ENCODE measurements around the gene ZDHHC12. TPM values are rescaled to one million over a fixed set of nuclear protein-coding genes. Genes with fewer than 3 reads are reported as not detected.

Gene ZDHHC12
- total and polyA plus RNA-seq, 10 of the 15 experiments (the other 5 are each of a cell fraction or from before 2014, with no cell fraction given): 0.95 to 146 (median 49.9) TPM

DNA sequence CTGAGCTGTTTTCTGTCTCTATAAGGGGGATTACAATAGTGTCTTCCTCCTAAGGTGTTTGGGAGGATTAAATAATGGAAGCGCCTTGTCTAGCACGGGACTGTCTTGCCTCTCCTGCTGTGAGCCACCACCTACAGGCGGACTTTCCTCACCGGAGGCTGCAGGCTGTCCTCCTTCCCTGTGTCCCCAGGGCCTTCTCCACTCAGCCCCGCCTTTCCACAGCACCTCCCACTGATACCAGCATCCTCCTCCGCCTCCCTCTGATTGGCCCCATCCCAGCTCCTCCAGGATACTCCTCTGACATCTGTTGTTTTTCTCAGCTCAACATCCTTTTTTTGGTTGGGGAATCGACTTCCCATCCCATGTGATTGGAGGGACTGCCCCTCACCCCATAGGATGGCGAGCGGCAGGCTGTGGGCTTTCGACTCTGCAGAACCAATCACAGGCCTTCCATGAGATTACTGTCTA is 851 bp upstream of the ZDHHC12 start (continued):
- TF ChIP-seq SREBF1 (IDR thresholded peaks at IDR 0.05; ENCODE audit: low read length) (no peak), MEF2A (IDR thresholded peaks at IDR 0.05; ENCODE audit: insufficient read depth, low read depth, low read length) (no peak), ZNF217 (IDR thresholded peaks at IDR 0.05) (peak; percentile 5; the same call in 1 of the 2 replicates), TCF7 (IDR thresholded peaks at IDR 0.05; ENCODE audit: borderline replicate concordance) (no peak), ZNF687 (IDR thresholded peaks at IDR 0.05) (no peak), SUPT20H (IDR thresholded peaks at IDR 0.05; ENCODE audit: borderline replicate concordance, control insufficient read depth, low read depth, low read length) (no peak), EZH2 (IDR thresholded peaks at IDR 0.05; ENCODE audit: borderline replicate concordance, control insufficient read depth, low read depth, low read length) (no peak), SMAD5 (IDR thresholded peaks at IDR 0.05; ENCODE audit: low read depth) (no peak), USF1 (IDR thresholded peaks at IDR 0.05; ENCODE audit: borderline replicate concordance, extremely low read length, insufficient read depth, low read depth, low read length) (no peak), RFX5 (IDR thresholded peaks at IDR 0.05; ENCODE audit: low read depth, low read length) (no peak), NFYA (IDR thresholded peaks at IDR 0.05; ENCODE audit: borderline replicate concordance, low read depth, low read length) (no peak), ZNF622 (IDR thresholded peaks at IDR 0.05) (no peak), FOXM1 (IDR thresholded peaks at IDR 0.05; ENCODE audit: low read depth, low read length) (no peak), NFXL1 (IDR thresholded peaks at IDR 0.05; ENCODE audit: borderline replicate concordance) (no peak), E2F8 (IDR thresholded peaks at IDR 0.05; ENCODE audit: low read depth, partially characterized antibody) (no peak), BCL11A (IDR thresholded peaks at IDR 0.05; ENCODE audit: low read depth, low read length) (no peak), EP300 (IDR thresholded peaks at IDR 0.05; ENCODE audit: borderline replicate concordance in 1 of 2, control insufficient read depth in 1 of 2, low read depth in 2 of 2, low read length in 2 of 2) (no peak), CREM (IDR thresholded peaks at IDR 0.05; ENCODE audit: low read depth) (no peak), HCFC1 (IDR thresholded peaks at IDR 0.05; ENCODE audit: low read length) (no peak), DPF2 (IDR thresholded peaks at IDR 0.05) (0 out of 2 replicates have a peak, but pooled peaks have one; percentile 4), NFYB (IDR thresholded peaks at IDR 0.05; ENCODE audit: insufficient read depth, low read depth, low read length) (peak; percentile 72), ZBED1 (IDR thresholded peaks at IDR 0.05; ENCODE audit: borderline replicate concordance) (no peak), SMARCA5 (IDR thresholded peaks at IDR 0.05) (peak; percentile 6; the same call in 1 of the 2 replicates), YBX1 (IDR thresholded peaks at IDR 0.05) (no peak), KLF5 (IDR thresholded peaks at IDR 0.05; ENCODE audit: partially characterized antibody) (no peak), ATF7 (IDR thresholded peaks at IDR 0.05; ENCODE audit: low read depth) (no peak)
